GM12878 (cell line): ENCODE results near the gene CPVL. TPM values are rescaled to one million over a fixed set of nuclear protein-coding genes. Genes with fewer than 3 reads are reported as not detected.

ENCODE experiments used
- ATF3 ChIP-seq: IDR thresholded peaks from 2 replicates; pipeline ENCODE4 v1.6.1; 2011; ENCODE audit warnings: low read depth, mild to moderate bottlenecking, low read length, moderate library complexity, borderline replicate concordance; ENCODE audit errors: extremely low read depth
- CBFB ChIP-seq: IDR thresholded peaks from 2 replicates; pipeline ENCODE4 v1.6.1; 2016; ENCODE audit warnings: antibody characterized with exemption, low read depth
- GABPA ChIP-seq: IDR thresholded peaks from 2 replicates; pipeline ENCODE4 v1.6.1; 2014; ENCODE audit warnings: antibody characterized with exemption, low read depth, mild to moderate bottlenecking, inconsistent platforms
- NR2C2 ChIP-seq: IDR thresholded peaks from 2 replicates; pipeline ENCODE4 v1.6.1; 2011; ENCODE audit warnings: borderline replicate concordance, low read depth; ENCODE audit not compliant: control insufficient read depth, insufficient read length
- PAX8 ChIP-seq: fragments of 450-650 bp; IDR thresholded peaks from 2 replicates; pipeline ENCODE4 v1.6.1; 2017; ENCODE audit warnings: mild to moderate bottlenecking, moderate library complexity
- polyA plus RNA-seq, 11 experiments: library from polyadenylated mRNA; depleted of rRNA in 4 of 11; unstranded in 6 of 11; stranded (reverse) in 5 of 11; fragments of >200 nt; fragmentation: Nextera tagmentation in 4 of 11; fragmentation: Illumina TruSeq in 1 of 11; extraction: Ambion mirVana in 4 of 11; extraction: Trizol in 1 of 11; gene quantifications; 1 replicate in 1 of 11; 2 replicates in 10 of 11; pipeline versions ENCODE4 v1.2.1 to v1.2.3, GENCODE V29; 2011 to 2016; ENCODE audit warnings: inconsistent platforms in 2 of 11, missing spikeins in 2 of 11, low read depth in 1 of 11
- total RNA-seq, 4 experiments: library from RNA; depleted of rRNA in 3 of 4; stranded (reverse); fragments of >200 nt in 3 of 4; fragmentation: Illumina TruSeq in 1 of 4; extraction: Trizol in 1 of 4; gene quantifications; 2 replicates each; pipeline versions ENCODE4 v1.2.1 to v1.2.3, GENCODE V29; 2013 to 2021

CPVL gene
- total and polyA plus RNA-seq, 10 of the 15 experiments (the other 5 are each of a cell fraction or from before 2014, with no cell fraction given) = 0.59 TPM; not detected in 9

GRCh38 chr7:28953633-28954032, 192.7 kb downstream of the CPVL start (continued):
- TF ChIP-seq ATF3 (no peak), CBFB (no peak), NR2C2 (no peak), PAX8 (no peak), GABPA (no peak)

Other genes starting within 250 kb of the CPVL start
- not detected in 2 replicates for gene TRIL, start 188.2 kb downstream of the CPVL start, total RNA-seq (2014; rRNA removed)
- gene TRIL, start 188.2 kb downstream of the CPVL start, total RNA-seq (2014; rRNA removed; fragmentation: Illumina TruSeq; extraction: Trizol) = not detected in 2 replicates
- not detected in 2 replicates for gene TRIL, start 188.2 kb downstream of the CPVL start, total RNA-seq (2021)
- not detected in 2 replicates for gene TRIL, start 188.2 kb downstream of the CPVL start, polyA plus RNA-seq (2011; rRNA removed)
- gene TRIL, start 188.2 kb downstream of the CPVL start, polyA plus RNA-seq (2014; fragmentation: Illumina TruSeq; extraction: Trizol) = not detected in 2 replicates
- not detected for gene TRIL, start 188.2 kb downstream of the CPVL start, polyA plus RNA-seq (2014; fragmentation: Nextera tagmentation; extraction: Ambion mirVana)
- not detected in 2 replicates for gene TRIL, start 188.2 kb downstream of the CPVL start, polyA plus RNA-seq (2014; rRNA removed)
- gene TRIL, start 188.2 kb downstream of the CPVL start, polyA plus RNA-seq (2016; fragmentation: Nextera tagmentation; extraction: Ambion mirVana) = not detected
- gene CHN2, start 48.2 kb upstream of the CPVL start, total RNA-seq (2014; rRNA removed) = 0.17 and 0.33 TPM in 2 replicates
- gene CHN2, start 48.2 kb upstream of the CPVL start, total RNA-seq (2014; rRNA removed; fragmentation: Illumina TruSeq; extraction: Trizol) = 0.58 and 0.60 TPM in 2 replicates
- gene CHN2, start 48.2 kb upstream of the CPVL start, total RNA-seq (2021) = 0.27 and 0.33 TPM in 2 replicates
- gene CHN2, start 48.2 kb upstream of the CPVL start, polyA plus RNA-seq (2011; rRNA removed) = 3.8 and 4.2 TPM in 2 replicates
- gene CHN2, start 48.2 kb upstream of the CPVL start, polyA plus RNA-seq (2014; fragmentation: Illumina TruSeq; extraction: Trizol) = 0.24 and 0.93 TPM in 2 replicates
- under 1 TPM in 1 of 2 experiments, not detected in 1; 0.11 TPM for gene CHN2, start 48.2 kb upstream of the CPVL start, polyA plus RNA-seq (2014; fragmentation: Nextera tagmentation; extraction: Ambion mirVana)
- 0.30 and 0.85 TPM in 2 replicates for gene CHN2, start 48.2 kb upstream of the CPVL start, polyA plus RNA-seq (2014; rRNA removed)
- gene CHN2, start 48.2 kb upstream of the CPVL start, polyA plus RNA-seq (2016; fragmentation: Nextera tagmentation; extraction: Ambion mirVana) = under 1 TPM in 1 of 2 experiments, not detected in 1; 0.42 TPM